ENCODE results near the gene CASKIN2. TPM values are rescaled to one million over a fixed set of nuclear protein-coding genes. Genes with fewer than 3 reads are reported as not detected.
A peak's percentile ranks its signal among the peaks of the same experiment; 100 is the strongest.

Gene CASKIN2
- total RNA-seq, 6 donors from 2014 or later: 24.1 to 113 (median 48.5) TPM

DNA sequence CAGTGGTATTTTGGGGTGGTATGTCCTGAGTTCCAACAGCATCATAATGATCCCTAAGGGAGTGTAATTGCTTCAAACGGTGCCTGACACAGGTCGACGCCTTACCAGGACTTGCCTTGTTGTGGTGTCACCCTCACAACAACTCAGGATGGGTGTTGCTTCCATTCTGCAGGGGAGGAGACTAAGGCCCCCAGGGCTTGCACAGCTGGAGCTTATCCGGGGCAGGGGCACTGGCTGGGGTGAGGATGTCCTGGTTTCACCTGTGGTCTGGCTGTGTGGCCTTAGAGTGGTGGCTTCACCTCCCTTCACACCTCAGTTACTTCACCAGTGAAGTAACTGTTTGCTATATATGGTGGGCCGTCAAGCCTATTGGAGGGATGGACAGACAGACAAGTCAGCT lies 33.5 kb upstream of the CASKIN2 start:
- no peak for DNase-seq
- Histone ChIP-seq H3K27ac (peak overlapping the region; percentile 38 to 89 (median 85)), H3K9me3 (no peaks in the 10 kb centered on the region), H3K4me1 (peaks cover 0 to 22% (median 14%) of the 10 kb centered on the region in 4 donors), H3K36me3 (peaks cover 0 to 1% (median 0%) of the 10 kb centered on the region in 4 donors), H3K4me3 (no peak overlapping the region), H3K27me3 (no peaks in the 10 kb centered on the region)
- TF ChIP-seq POLR2AphosphoS5 (IDR thresholded peaks at IDR 0.05) (no peak), POLR2A (IDR thresholded peaks at IDR 0.05) (no peak), EP300 (IDR thresholded peaks at IDR 0.05) (no peak), CTCF (IDR thresholded peaks at IDR 0.05) (no peak)
- ATAC-seq (ENCODE audit: low FRiP score in 2 of 2): peak in 1 of 2 donors; percentile 1
- 74 to 87% methylated on average over 4 to 5 of the region's 5 CpGs for WGBS, 2 donors

DNA sequence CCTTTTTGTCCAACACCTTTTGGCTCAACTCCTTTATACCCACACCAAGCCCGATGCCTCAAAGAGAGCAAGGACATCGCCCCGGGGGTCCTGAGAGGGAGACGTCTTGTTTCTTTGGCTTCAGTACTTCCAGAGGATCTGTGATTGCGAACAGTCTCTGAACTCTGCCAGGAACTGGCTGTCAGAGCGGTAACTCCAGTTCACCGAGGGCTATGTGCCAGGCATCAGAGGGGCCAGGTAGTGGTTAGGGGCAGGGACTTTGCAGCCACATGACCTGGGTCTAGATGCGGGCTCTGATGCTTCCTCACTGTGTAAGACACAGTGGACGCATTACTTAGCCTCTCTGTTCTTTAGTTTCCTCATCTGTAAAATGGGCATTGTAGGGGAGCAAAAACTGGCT lies 31.8 kb upstream of the CASKIN2 start:
- H3K27me3 ChIP-seq: no peaks in the 10 kb centered on the region
- H3K4me3 ChIP-seq: no peak overlapping the region
- 89 to 100% methylated on average over 4 to 9 of the region's 9 CpGs for WGBS, 2 donors
- TF ChIP-seq CTCF (IDR thresholded peaks at IDR 0.05): no peak
- TF ChIP-seq POLR2AphosphoS5 (IDR thresholded peaks at IDR 0.05): no peak
- TF ChIP-seq EP300 (IDR thresholded peaks at IDR 0.05): no peak
- TF ChIP-seq POLR2A (IDR thresholded peaks at IDR 0.05): no peak
- DNase-seq: no peak
- no peaks in the 10 kb centered on the region for H3K9me3 ChIP-seq
- H3K4me1 ChIP-seq: peaks cover 0 to 21% (median 7%) of the 10 kb centered on the region in 4 donors
- ATAC-seq (ENCODE audit: low FRiP score in 2 of 2): no peak
- peaks cover 0 to 4% (median 0%) of the 10 kb centered on the region in 4 donors for H3K36me3 ChIP-seq
- no peak overlapping the region for H3K27ac ChIP-seq

GRCh38 chr17:75546181-75546580 lies 30.8 kb upstream of the CASKIN2 start:
- Histone ChIP-seq H3K9me3 (no peaks in the 10 kb centered on the region), H3K4me3 (no peak overlapping the region), H3K4me1 (peaks cover 0 to 23% (median 9%) of the 10 kb centered on the region in 4 donors), H3K36me3 (peaks cover 0 to 4% (median 0%) of the 10 kb centered on the region in 4 donors), H3K27ac (no peak overlapping the region), H3K27me3 (no peaks in the 10 kb centered on the region)
- ATAC-seq (ENCODE audit: low FRiP score in 2 of 2) (no peak), DNase-seq (no peak)
- 90 to 93% methylated on average over 8 to 13 of the region's 13 CpGs for WGBS, 2 donors
- TF ChIP-seq CTCF (IDR thresholded peaks at IDR 0.05) (no peak), EP300 (IDR thresholded peaks at IDR 0.05) (no peak), POLR2AphosphoS5 (IDR thresholded peaks at IDR 0.05) (no peak), POLR2A (IDR thresholded peaks at IDR 0.05) (no peak)

DNA sequence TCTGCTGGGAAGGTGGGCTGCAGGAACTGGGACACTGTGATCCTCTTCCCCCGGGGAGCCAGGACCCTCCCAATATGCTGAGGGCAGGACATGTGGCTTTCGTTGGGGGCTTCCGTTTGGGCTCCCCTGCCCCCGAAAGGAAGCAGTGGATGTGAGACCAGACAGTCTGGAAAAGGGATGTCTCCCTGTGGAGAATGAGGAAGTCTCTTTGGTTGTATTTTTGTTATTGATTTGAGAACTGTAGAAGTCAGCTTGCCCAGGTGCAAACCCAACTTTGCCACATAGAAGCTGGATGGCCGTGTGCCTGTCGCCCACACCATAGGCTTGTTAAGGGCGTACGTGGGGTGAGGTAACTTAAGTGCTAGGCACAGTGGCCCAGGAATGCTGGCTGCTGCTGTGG lies 28.9 kb upstream of the CASKIN2 start:
- H3K27ac ChIP-seq: no peak overlapping the region
- H3K4me1 ChIP-seq: peaks cover 0 to 14% (median 9%) of the 10 kb centered on the region in 4 donors
- WGBS, 2 donors: 72 to 82% methylated on average over 8 of the region's 8 CpGs

More for the DNA sequence above, 28.9 kb upstream of the CASKIN2 start:
- Histone ChIP-seq H3K9me3 (no peaks in the 10 kb centered on the region), H3K36me3 (peaks cover 0 to 4% (median 0%) of the 10 kb centered on the region in 4 donors), H3K27me3 (no peaks in the 10 kb centered on the region), H3K4me3 (no peak overlapping the region)
- DNase-seq (no peak), ATAC-seq (ENCODE audit: low FRiP score in 2 of 2) (no peak)
- TF ChIP-seq CTCF (IDR thresholded peaks at IDR 0.05) (no peak), POLR2A (IDR thresholded peaks at IDR 0.05) (no peak), POLR2AphosphoS5 (IDR thresholded peaks at IDR 0.05) (no peak), EP300 (IDR thresholded peaks at IDR 0.05) (no peak)

Data from upper lobe of left lung (tissue), 6 donors.